Lower leg skin (tissue), 4 donors: ENCODE results near the gene MACF1. TPM values are rescaled to one million over a fixed set of nuclear protein-coding genes. Genes with fewer than 3 reads are reported as not detected.

Experiments
- DNase-seq, 2 donors: peaks; one replicate each; pipeline ENCODE4 v3.0.0-alpha.2; 2019; ENCODE audit warnings: low spot score in 2 of 2
- H3K4me3 ChIP-seq: fragments of 200-600 bp; sonication (generic); 2 replicates; pipeline ENCODE4 v1.5.1; 2017; ENCODE audit warnings: mild to moderate bottlenecking, low read depth; ENCODE audit not compliant: poor library complexity, severe bottlenecking
- CTCF ChIP-seq, 3 donors: fragments of 450-650 bp; IDR thresholded peaks; one replicate each; pipeline ENCODE4 v1.5.1; 2016; ENCODE audit warnings: antibody characterized with exemption in 3 of 3, mild to moderate bottlenecking in 3 of 3, moderate library complexity in 2 of 3
- POLR2A ChIP-seq, 2 donors: fragments of 450-650 bp; IDR thresholded peaks; one replicate each; pipeline ENCODE4 v1.6.1; 2016 to 2017; ENCODE audit warnings: antibody characterized with exemption in 2 of 2, mild to moderate bottlenecking in 1 of 2, moderate library complexity in 1 of 2
- WGBS, 2 donors: methylation state at CpG; one replicate each; pipeline ENCODE4 v1.1.5; 2018; 5-methylcytosine and 5-hydroxymethylcytosine counted together
- intact Hi-C: fragments of 100-400 bp; cut with DNase I; formaldehyde crosslinking; loops from one replicate; pipeline ENCODE4 v1.15.0; 2023; ENCODE audit warnings: low total_unique reads
- total RNA-seq, 4 donors: library from RNA; depleted of rRNA; stranded (reverse); fragments of >200 nt; gene quantifications; one replicate each; pipeline ENCODE4 v1.1.0, GENCODE V29; 2016

Gene MACF1
- total RNA-seq, 4 donors from 2014 or later = 427 to 686 (median 463) TPM

DNA sequence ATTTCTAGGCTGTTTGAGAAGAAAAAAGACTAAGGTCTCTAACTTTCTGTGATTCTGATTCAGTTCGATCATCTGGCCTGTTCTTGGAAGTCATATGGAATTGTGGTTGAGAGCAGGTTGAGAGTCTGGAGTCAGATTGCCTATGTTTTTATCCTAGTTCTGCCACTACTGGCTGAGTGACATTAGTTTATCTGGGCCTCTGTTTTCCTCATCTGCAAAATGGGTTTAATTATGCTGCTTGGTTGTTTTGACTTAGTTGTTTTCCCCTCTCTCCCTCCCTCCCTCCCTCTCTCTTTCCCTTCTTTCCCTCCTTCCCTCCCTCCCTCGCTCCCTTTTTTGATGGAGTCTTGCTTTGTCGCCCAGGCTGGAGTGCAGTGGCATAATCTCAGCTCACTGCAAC is 6.2 kb downstream of the MACF1 start:
- TF ChIP-seq POLR2A (IDR thresholded peaks at IDR 0.05) (no peak), CTCF (IDR thresholded peaks at IDR 0.05) (no peak)
- no peak overlapping the region for H3K4me3 ChIP-seq
- WGBS, 2 donors = 95 to 99% methylated on average over 3 of the region's 3 CpGs
- no peak for DNase-seq
- intact Hi-C loops = no loop called here

GRCh38 chr1:39212499-39212898 is 8.0 kb downstream of the MACF1 start:
- no peak overlapping the region for H3K4me3 ChIP-seq
- 91 to 93% methylated on average over 8 of the region's 8 CpGs for WGBS, 2 donors
- intact Hi-C loops = no loop called here
- TF ChIP-seq POLR2A (IDR thresholded peaks at IDR 0.05) (no peak), CTCF (IDR thresholded peaks at IDR 0.05) (no peak)
- no peak for DNase-seq

DNA sequence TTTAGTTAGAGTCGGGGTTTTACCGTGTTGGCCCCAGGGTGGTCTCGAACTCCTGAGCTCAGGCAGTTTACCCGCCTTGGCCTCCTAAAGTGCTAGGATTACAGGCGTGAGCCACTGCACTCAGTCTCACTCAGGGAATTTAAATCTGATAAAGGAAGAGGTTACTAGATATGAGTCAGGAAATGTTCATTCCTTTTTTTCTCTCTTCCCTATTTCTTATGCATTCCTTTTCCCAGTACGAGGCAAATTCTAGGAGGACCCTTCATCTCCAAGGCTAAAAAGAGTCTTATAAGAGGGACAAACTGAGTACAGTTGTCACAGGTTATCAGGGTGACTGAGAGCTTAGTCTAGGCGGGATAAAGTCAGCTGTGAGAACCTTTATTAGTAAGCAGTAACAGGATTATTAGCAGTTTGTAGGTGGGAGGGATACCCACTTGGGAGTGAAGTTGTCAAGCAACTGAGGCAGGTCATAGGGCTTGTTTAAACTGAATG is 9.1 kb downstream of the MACF1 start:
- no peak overlapping the region for H3K4me3 ChIP-seq
- no peak for TF ChIP-seq POLR2A (IDR thresholded peaks at IDR 0.05)
- no peak for TF ChIP-seq CTCF (IDR thresholded peaks at IDR 0.05)
- intact Hi-C loops = no loop called here

DNA sequence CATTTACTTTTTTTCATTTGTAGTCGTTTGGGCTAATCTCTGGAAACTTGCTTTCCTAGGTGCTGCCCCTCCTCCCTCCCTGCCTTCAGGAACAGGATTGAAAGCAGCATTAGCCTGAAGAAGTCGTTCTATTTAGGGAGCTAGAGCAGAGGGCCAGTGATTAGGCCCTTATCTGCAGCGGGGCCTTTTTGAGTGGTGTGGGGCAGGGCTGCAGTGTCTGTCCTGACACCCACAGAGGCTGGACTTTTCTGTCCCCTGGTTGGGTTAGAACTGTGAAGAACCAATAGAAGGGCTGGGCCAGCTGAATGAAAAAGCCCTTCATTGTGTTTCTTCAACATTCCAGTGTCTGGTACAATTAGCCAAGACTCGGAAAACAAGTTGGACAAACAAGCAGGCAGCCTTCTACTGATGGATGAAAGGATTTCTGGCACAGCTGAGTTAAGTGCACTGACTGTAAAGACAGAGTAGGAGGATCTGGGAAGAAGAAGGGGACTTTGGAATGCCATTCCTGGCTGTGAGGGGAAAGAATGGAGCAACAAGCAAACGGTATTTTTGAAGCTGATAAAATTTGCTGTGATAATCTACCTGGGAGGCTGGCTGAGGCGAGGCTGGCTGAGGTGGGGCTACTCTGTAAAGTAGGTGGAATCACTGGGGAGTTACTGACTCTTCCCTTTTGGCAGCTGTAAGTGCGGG is 9.7 kb downstream of the MACF1 start:
- no peak for DNase-seq
- TF ChIP-seq POLR2A (IDR thresholded peaks at IDR 0.05) = no peak
- no peak for TF ChIP-seq CTCF (IDR thresholded peaks at IDR 0.05)
- no peak overlapping the region for H3K4me3 ChIP-seq
- WGBS, 2 donors = 28 to 34% methylated on average over 7 of the region's 7 CpGs
- intact Hi-C loops = no loop called here

More for the DNA sequence above, 9.1 kb downstream of the MACF1 start:
- WGBS, 2 donors = 59 to 66% methylated on average over 7 of the region's 7 CpGs
- DNase-seq = no peak

- intact Hi-C loops = no loop called here
- H3K4me3 ChIP-seq = no peak overlapping the region
- WGBS, 2 donors = 29 to 36% methylated on average over 1 of the region's 1 CpG
- no peak for TF ChIP-seq POLR2A (IDR thresholded peaks at IDR 0.05)
- no peak for TF ChIP-seq CTCF (IDR thresholded peaks at IDR 0.05)
- DNase-seq = no peak
Observed at GRCh38 chr1:39214714-39214997, 10.2 kb downstream of the MACF1 start.
